HG02884 (cell line): ENCODE data around the gene SCAPER.
"Not testable (repeated sequence)": the region's sequence is repeated elsewhere in the genome, so short reads cannot be mapped to it uniquely, and the experiment has no call there.

Source experiments
- ATAC-seq: cut with Tn5 transposase; IDR thresholded peaks from one replicate; pipeline ENCODE4 v1.9.1; 2021; ENCODE audit warnings: mild to moderate bottlenecking, moderate library complexity; ENCODE audit not compliant: unreplicated experiment

SCAPER gene

GRCh38 chr15:76503121-76503520 lies 402.0 kb downstream of the SCAPER start:
- ATAC-seq: no peak

GRCh38 chr15:76502678-76503077 lies 402.5 kb downstream of the SCAPER start:
- no peak for ATAC-seq

- not testable (repeated sequence) for ATAC-seq
Observed at GRCh38 chr15:76502185-76502584, 403.0 kb downstream of the SCAPER start.

- ATAC-seq: no peak
Observed at GRCh38 chr15:76501726-76502125, 403.4 kb downstream of the SCAPER start.

GRCh38 chr15:76501011-76501410 lies 404.1 kb downstream of the SCAPER start:
- no peak for ATAC-seq

GRCh38 chr15:76495487-76495886 lies 409.7 kb downstream of the SCAPER start:
- no peak for ATAC-seq

- no peak for ATAC-seq
Observed at GRCh38 chr15:76492538-76492937, 412.6 kb downstream of the SCAPER start.

- no peak for ATAC-seq
Observed at GRCh38 chr15:76483752-76484151, 421.4 kb downstream of the SCAPER start.

- no peak for ATAC-seq
Observed at GRCh38 chr15:76483018-76483417, 422.1 kb downstream of the SCAPER start.

GRCh38 chr15:76480267-76480666 lies 424.9 kb downstream of the SCAPER start:
- ATAC-seq: no peak

- no peak for ATAC-seq
Observed at GRCh38 chr15:76470691-76471090, 434.4 kb downstream of the SCAPER start.

GRCh38 chr15:76468722-76469121 lies 436.4 kb downstream of the SCAPER start:
- ATAC-seq: no peak

GRCh38 chr15:76467136-76467535 lies 438.0 kb downstream of the SCAPER start:
- no peak for ATAC-seq

GRCh38 chr15:76465728-76466127 lies 439.4 kb downstream of the SCAPER start:
- no peak for ATAC-seq

GRCh38 chr15:76464247-76464646 lies 440.9 kb downstream of the SCAPER start:
- no peak for ATAC-seq

- no peak for ATAC-seq
Observed at GRCh38 chr15:76460871-76461270, 444.3 kb downstream of the SCAPER start.

- ATAC-seq: no peak
Observed at GRCh38 chr15:76460347-76460746, 444.8 kb downstream of the SCAPER start.

GRCh38 chr15:76451540-76451939 lies 453.6 kb downstream of the SCAPER start:
- ATAC-seq: no peak

- ATAC-seq: no peak
Observed at GRCh38 chr15:76449455-76449854, 455.7 kb downstream of the SCAPER start.

- no peak for ATAC-seq
Observed at GRCh38 chr15:76448755-76449154, 456.4 kb downstream of the SCAPER start.

GRCh38 chr15:76447728-76448441 lies 457.3 kb downstream of the SCAPER start:
- no peak for ATAC-seq

- ATAC-seq: no peak
Observed at GRCh38 chr15:76440441-76440840, 464.7 kb downstream of the SCAPER start.

- no peak for ATAC-seq
Observed at GRCh38 chr15:76439542-76439941, 465.6 kb downstream of the SCAPER start.
